Sigmoid colon (tissue), 7 donors: Measurements from ENCODE around the gene UNC119B. TPM values are rescaled to one million over a fixed set of nuclear protein-coding genes. Genes with fewer than 3 reads are reported as not detected.

Source experiments
- DNase-seq: peaks from one replicate; pipeline ENCODE4 v3.0.0-alpha.2; 2019
- H3K27ac ChIP-seq, 4 donors: fragments of 200-600 bp; sonication (generic); one replicate each; pipeline ENCODE4 v1.5.1; 2016 to 2019; ENCODE audit warnings: mild to moderate bottlenecking in 1 of 4
- H3K27me3 ChIP-seq, 3 donors: fragments of 200-600 bp; sonication (generic); one replicate each; pipeline ENCODE4 v1.5.1; 2019; ENCODE audit warnings: mild to moderate bottlenecking in 1 of 3
- H3K36me3 ChIP-seq, 4 donors: fragments of 200-600 bp; sonication (generic); one replicate each; pipeline ENCODE4 v1.5.1; 2016 to 2019
- H3K4me1 ChIP-seq, 4 donors: fragments of 200-600 bp; sonication (generic); one replicate each; pipeline ENCODE4 v1.5.1; 2017 to 2019
- H3K4me3 ChIP-seq, 4 donors: fragments of 200-600 bp; sonication (generic); one replicate each; pipeline ENCODE4 v1.5.1; 2017 to 2019; ENCODE audit warnings: mild to moderate bottlenecking in 2 of 4, moderate library complexity in 1 of 4
- H3K9me3 ChIP-seq, 4 donors: fragments of 200-600 bp in 3 of 4; sonication (generic) in 3 of 4; one replicate each; pipeline versions ENCODE4 v1.5.1 to v1.6.1; 2013 to 2019
- EP300 ChIP-seq, 4 donors: sonication (generic); formaldehyde crosslinking; IDR thresholded peaks; one replicate each; pipeline ENCODE4 v1.6.1; 2017; ENCODE audit warnings: antibody characterized with exemption in 4 of 4
- POLR2A ChIP-seq, 2 donors: fragments of 450-650 bp; IDR thresholded peaks; one replicate each; pipeline ENCODE4 v1.6.1; 2016; ENCODE audit warnings: antibody characterized with exemption in 2 of 2, mild to moderate bottlenecking in 2 of 2, moderate library complexity in 2 of 2
- POLR2AphosphoS5 ChIP-seq, 4 donors: sonication (generic); formaldehyde crosslinking; IDR thresholded peaks; one replicate each; pipeline ENCODE4 v1.6.1; 2017; ENCODE audit warnings: antibody characterized with exemption in 4 of 4
- WGBS, 2 donors: extraction: QIAGEN DNeasy Blood & Tissue Kit; methylation state at CpG; one replicate each; pipeline ENCODE4 v1.1.7; 2013; 5-methylcytosine and 5-hydroxymethylcytosine counted together
- intact Hi-C: fragments of 100-400 bp; cut with DNase I; formaldehyde crosslinking; loops from one replicate; pipeline ENCODE4 v1.15.1; 2023
- polyA plus RNA-seq, 3 donors: library from polyadenylated mRNA; stranded (reverse); fragments of 200-250 nt; gene quantifications; one replicate each; pipeline ENCODE4 v1.2.3, GENCODE V29; 2013
- total RNA-seq, 4 donors: library from RNA; depleted of rRNA; stranded (reverse); fragments of >200 nt; gene quantifications; one replicate each; pipeline ENCODE4 v1.1.0, GENCODE V29; 2016
- TF ChIP-seq, protein P1 (sequence below), 4 experiments: fragments of 450-650 bp in 3 of 4; fragments of 200-600 bp in 1 of 4; IDR thresholded peaks; one replicate each; pipeline ENCODE4 v1.5.1; 2016 to 2019; ENCODE audit warnings: antibody characterized with exemption in 4 of 4, mild to moderate bottlenecking in 3 of 4, moderate library complexity in 2 of 4
- donor health status: healthy with polysubstance abuse.
- donor health status: Bipolar disorder and iron deficiency.
- donor health status: healthy.

UNC119B gene
- total and polyA plus RNA-seq, 7 donors: 8.4 to 19.3 (median 17.9) TPM

DNA sequence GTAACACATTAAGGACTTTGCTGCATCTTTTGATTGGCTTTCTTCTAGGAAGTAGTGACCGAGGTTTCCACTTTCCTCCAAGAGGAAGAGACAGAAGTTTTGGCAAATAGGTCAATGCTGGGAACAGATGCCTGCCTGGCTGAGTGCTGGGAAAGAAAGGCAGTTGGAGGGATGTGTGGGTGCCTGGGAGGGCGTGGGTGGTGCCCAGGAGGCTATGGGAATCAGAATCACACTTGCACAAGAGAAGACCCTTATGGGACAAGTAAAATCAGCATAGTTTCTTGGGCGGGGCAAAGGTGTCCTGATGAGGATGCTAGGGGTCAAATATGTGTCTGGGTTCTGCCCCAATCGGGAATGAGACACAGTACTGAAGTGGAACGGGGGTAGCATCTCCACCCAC is 14.5 kb downstream of the UNC119B start:
- Histone ChIP-seq H3K27ac (peak overlapping the region in 2 of 4 donors; percentile 81 to 84), H3K36me3 (peaks cover 17 to 68% (median 27%) of the 10 kb centered on the region in 4 donors), H3K4me3 (no peak overlapping the region), H3K4me1 (peaks cover 0 to 30% (median 24%) of the 10 kb centered on the region in 4 donors), H3K9me3 (no peaks in the 10 kb centered on the region), H3K27me3 (no peaks in the 10 kb centered on the region)
- intact Hi-C loops: loop anchor here (5.0 to 10.0 kb wide), 2 partner anchors 37 to 410 kb away; partner anchors contain the start of genes MLEC and P2RX7
- peak; percentile 22 for DNase-seq
- WGBS, 2 donors: 64 to 75% methylated on average over 5 of the region's 5 CpGs
- TF ChIP-seq POLR2AphosphoS5 (IDR thresholded peaks at IDR 0.05): no peak
- no peak for TF ChIP-seq EP300 (IDR thresholded peaks at IDR 0.05)
- no peak for TF ChIP-seq POLR2A (IDR thresholded peaks at IDR 0.05)
- TF ChIP-seq, protein P1, sequence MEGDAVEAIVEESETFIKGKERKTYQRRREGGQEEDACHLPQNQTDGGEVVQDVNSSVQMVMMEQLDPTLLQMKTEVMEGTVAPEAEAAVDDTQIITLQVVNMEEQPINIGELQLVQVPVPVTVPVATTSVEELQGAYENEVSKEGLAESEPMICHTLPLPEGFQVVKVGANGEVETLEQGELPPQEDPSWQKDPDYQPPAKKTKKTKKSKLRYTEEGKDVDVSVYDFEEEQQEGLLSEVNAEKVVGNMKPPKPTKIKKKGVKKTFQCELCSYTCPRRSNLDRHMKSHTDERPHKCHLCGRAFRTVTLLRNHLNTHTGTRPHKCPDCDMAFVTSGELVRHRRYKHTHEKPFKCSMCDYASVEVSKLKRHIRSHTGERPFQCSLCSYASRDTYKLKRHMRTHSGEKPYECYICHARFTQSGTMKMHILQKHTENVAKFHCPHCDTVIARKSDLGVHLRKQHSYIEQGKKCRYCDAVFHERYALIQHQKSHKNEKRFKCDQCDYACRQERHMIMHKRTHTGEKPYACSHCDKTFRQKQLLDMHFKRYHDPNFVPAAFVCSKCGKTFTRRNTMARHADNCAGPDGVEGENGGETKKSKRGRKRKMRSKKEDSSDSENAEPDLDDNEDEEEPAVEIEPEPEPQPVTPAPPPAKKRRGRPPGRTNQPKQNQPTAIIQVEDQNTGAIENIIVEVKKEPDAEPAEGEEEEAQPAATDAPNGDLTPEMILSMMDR (IDR thresholded peaks at IDR 0.05): no peak

DNA sequence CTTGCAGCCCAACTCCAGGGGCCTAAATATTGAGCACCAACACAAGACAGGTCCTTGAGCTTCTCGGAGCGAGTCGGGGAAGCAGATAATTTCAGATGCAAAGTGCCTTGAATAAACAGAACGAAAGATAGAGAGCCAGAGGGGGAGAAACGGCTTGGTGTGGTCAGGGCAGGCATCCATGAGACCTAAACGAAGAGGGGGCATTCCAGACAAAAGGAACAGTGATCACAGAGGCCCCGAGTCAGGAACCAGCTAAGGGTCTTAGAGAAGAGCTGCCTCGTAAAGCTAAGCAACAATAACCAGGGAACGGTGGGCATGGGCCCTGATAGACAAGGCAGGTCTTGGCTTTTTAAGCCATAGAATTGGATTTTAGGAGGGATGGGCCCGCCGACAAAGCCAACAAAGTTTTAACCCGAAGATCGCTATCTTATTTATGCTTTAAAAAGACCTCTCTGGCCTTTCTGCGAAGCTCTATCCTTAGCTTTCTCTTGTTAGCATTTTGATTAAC is 14.9 kb downstream of the UNC119B start:
- Histone ChIP-seq H3K4me3 (peak overlapping the region; percentile 53 to 82 (median 72)), H3K36me3 (peaks cover 12 to 66% (median 27%) of the 10 kb centered on the region in 4 donors), H3K27ac (peak overlapping the region; percentile 81 to 86 (median 85)), H3K4me1 (peaks cover 0 to 27% (median 24%) of the 10 kb centered on the region in 4 donors), H3K9me3 (no peaks in the 10 kb centered on the region), H3K27me3 (no peaks in the 10 kb centered on the region)
- intact Hi-C loops: loop anchor here (5.0 to 10.0 kb wide), 2 partner anchors 38 to 410 kb away; partner anchors contain the start of genes MLEC and P2RX7
- TF ChIP-seq POLR2A (IDR thresholded peaks at IDR 0.05) (no peak), EP300 (IDR thresholded peaks at IDR 0.05) (no peak), POLR2AphosphoS5 (IDR thresholded peaks at IDR 0.05) (no peak)
- TF ChIP-seq, protein P1 (IDR thresholded peaks at IDR 0.05): no peak
- DNase-seq: no peak
- 18 to 34% methylated on average over 14 of the region's 14 CpGs for WGBS, 2 donors

DNA sequence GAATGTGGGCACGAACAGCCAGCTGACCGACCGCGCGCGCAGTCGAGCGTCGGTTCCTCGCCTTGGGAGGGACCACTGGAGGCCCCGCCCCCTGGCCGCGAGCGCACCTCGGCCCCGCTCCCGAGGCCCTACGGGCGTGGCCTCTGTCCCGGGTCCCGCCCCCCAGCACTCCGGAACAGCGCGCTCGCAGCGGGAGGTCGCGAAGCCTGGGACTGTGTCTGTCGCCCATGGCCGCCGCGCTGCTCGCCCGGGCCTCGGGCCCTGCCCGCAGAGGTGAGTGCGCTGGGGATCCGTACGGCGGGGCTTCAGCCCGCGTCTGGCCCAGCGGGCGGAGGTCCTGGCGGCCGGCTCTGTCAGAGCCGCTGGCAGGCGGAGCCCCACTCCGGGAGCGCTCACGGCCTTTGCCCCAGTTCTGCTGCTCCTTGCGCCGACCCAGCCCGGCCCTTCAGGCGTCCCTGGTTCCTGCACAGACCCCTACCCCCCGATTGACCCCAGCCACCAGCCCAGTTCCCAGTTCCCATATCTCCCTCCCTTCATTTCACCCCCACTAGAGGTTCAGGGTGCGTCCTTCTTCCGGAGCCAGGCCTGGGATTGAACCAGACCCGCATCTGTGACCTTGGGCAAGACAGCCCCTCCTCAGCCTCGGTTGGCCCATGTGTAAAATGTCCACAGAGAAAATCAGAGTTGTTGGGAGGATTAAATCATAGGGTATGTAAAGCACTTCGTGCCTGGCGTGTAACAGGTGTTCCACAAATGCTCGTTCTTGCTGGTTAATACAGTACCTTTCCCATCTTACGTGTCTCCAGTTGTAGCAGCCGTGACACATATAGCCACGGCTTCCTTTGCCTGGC is 15.6 kb downstream of the UNC119B start, which contains the start of gene ACADS:
TSS of gene ACADS (plus strand) at position 168 of the 851 bp plus-strand sequence. CDS start at position 228, 60 bp downstream.
- peaks cover 0 to 21% (median 20%) of the 10 kb centered on the region in 4 donors for H3K4me1 ChIP-seq
- 2 to 7% methylated on average over 66 of the region's 66 CpGs for WGBS, 2 donors
- intact Hi-C loops: loop anchor here (2.0 to 10.0 kb wide), 3 partner anchors 39 to 409 kb away; partner anchors contain the start of genes MLEC and P2RX7
- H3K9me3 ChIP-seq: no peaks in the 10 kb centered on the region
- DNase-seq: peak; percentile 95
- peak within 1 kb of the TSS; percentile 53 to 82 (median 72) for H3K4me3 ChIP-seq
- H3K27ac ChIP-seq: peak within 1 kb of the TSS; percentile 81 to 86 (median 85)
- peaks cover 8 to 66% (median 25%) of the 10 kb centered on the region in 4 donors for H3K36me3 ChIP-seq
- H3K27me3 ChIP-seq: no peaks in the 10 kb centered on the region
- peak; percentile 26 to 28 for TF ChIP-seq POLR2A (IDR thresholded peaks at IDR 0.05)
- TF ChIP-seq POLR2AphosphoS5 (IDR thresholded peaks at IDR 0.05): peak; percentile 62 to 78 (median 70)
- TF ChIP-seq, protein P1 (IDR thresholded peaks at IDR 0.05): peak in 1 of 4 experiments; percentile 8
- TF ChIP-seq EP300 (IDR thresholded peaks at IDR 0.05): no peak

DNA sequence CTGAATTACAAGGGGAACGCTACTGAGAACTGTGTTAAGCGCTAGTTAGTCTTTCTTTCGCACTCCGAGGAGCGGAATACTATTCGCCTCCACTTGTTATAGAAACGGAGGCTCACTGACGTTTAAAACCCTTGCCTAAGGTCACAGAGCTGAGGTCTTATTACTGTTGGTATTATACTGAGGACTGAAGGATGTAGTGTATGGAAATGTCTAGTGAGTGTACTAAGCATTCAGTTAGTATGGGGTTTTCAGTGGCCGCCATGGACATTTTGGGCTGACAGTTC is 16.2 kb downstream of the UNC119B start:
- H3K27me3 ChIP-seq: no peaks in the 10 kb centered on the region
- H3K36me3 ChIP-seq: peaks cover 3 to 64% (median 21%) of the 10 kb centered on the region in 4 donors
- peak overlapping the region; percentile 81 to 86 (median 85) for H3K27ac ChIP-seq
- intact Hi-C loops: loop anchor here (2.0 to 10.0 kb wide), 3 partner anchors 39 to 408 kb away; partner anchors contain the start of genes MLEC and P2RX7
- H3K4me3 ChIP-seq: peak overlapping the region; percentile 53 to 82 (median 72)
- H3K4me1 ChIP-seq: peaks cover 0 to 20% (median 16%) of the 10 kb centered on the region in 4 donors
- no peak for TF ChIP-seq POLR2A (IDR thresholded peaks at IDR 0.05)
- TF ChIP-seq, protein P1 (IDR thresholded peaks at IDR 0.05): no peak
- no peak for TF ChIP-seq POLR2AphosphoS5 (IDR thresholded peaks at IDR 0.05)
- no peak for TF ChIP-seq EP300 (IDR thresholded peaks at IDR 0.05)
- H3K9me3 ChIP-seq: no peaks in the 10 kb centered on the region
- 21 to 76% methylated on average over 9 of the region's 9 CpGs for WGBS, 2 donors
- DNase-seq: peak; percentile 33
